ENCODE measurements around the gene PRRG1.
"Not testable (repeated sequence)": the region's sequence is repeated elsewhere in the genome, so short reads cannot be mapped to it uniquely, and the experiment has no call there.

The PRRG1 gene

DNA sequence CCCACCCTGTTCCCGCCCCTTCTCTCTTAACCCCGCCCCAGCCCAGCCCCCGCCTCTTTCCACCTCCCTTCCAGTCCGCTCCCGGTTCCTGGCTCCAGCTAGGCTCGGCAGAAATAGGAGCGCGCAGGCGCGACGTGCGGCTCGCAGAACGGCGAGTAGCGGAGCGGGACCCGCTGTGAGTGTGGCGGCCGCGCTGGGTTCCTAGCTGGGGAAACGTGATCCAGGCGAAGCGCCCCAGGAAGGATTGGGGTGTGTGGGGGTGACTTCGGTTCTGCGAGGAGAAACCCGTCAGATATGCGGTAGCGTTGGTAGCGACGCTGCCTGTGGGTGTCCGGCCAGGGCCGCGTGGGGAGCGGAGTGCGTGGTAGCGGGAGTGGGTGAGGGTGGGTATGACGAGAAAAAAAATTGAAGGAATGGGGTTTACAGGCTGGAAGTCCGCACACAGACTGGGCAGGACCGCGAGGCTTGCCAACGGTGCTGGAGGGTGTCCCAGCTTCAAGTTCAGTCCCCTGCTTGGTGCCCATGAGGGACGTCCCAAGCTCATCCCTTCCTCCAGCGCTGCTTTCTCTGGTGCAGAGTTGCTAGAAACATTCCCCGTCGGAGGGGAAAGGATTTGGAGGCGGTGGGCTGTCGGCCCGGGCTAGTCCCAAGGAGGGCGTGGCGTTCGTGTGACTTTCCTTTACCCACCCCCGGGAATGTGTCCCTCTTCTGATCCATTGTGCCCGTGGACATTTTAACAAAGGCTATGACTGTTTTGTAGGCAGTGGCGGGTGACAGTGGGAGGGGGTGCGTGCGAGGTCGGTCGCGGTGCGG is at the start of gene PRRG1:
PRRG1 (plus strand) TSS at position 144 of the 813 bp plus-strand sequence. CDS start 56,886 bp downstream, outside the sequence.
- peak; percentile 76 for DNase-seq (ENCODE audit: low spot score)

DNA sequence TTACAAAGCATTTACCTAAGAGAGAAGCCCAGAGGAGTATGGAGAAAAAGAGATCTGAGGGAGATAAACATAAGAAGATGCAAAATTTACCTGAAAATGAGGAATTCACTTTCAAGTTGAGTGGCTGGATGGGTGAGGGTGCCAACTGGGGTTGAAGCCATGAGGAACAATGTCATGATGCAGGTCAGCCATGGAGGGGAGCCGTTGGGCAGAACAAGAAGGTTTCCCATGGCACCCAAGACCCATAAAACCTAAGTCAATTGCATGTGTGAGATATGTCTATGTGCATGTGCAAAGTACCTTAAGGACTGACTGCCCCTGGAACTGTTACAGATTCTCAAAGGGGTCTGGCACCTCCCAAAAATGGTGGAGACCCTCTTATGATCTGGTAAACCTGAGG is 46.6 kb upstream of the PRRG1 start:
- DNase-seq (ENCODE audit: low spot score): no peak

DNA sequence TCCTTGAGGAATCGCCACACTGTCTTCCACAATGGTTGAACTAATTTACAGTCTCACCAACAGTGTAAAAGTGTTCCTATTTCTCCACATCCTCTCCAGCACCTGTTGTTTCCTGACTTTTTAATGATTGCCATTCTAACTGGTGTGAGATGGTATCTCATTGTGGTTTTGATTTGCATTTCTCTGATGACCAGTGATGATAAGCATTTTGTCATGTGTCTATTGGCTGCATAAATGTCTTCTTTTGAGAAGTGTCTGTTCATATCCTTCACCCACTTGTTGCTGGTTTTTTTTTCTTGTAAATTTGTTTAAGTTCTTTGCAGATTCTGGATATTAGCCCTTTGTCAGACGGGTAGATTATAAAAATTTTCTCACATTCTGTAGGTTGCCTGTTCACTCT is 43.9 kb upstream of the PRRG1 start:
- DNase-seq (ENCODE audit: low spot score): not testable (repeated sequence)

DNA sequence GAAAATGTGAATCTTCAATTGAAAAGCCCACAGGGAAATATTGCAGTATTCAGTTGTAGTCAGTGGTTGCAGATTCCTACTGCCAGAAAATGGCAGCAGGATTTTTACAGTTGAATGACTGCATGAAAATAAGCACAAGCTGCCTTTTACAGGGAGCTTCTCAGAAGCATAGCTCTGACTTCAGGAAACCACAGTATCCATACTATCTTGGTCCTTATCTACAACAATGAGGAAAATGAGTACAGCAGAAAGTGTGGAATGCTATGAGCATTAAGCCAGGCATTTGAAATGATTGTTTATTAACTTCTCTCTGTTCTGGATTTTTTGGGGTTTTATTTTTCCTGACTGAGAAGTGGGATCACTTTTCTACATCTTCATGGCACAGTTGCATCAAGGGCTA is 34.6 kb upstream of the PRRG1 start:
- DNase-seq (ENCODE audit: low spot score): no peak

DNA sequence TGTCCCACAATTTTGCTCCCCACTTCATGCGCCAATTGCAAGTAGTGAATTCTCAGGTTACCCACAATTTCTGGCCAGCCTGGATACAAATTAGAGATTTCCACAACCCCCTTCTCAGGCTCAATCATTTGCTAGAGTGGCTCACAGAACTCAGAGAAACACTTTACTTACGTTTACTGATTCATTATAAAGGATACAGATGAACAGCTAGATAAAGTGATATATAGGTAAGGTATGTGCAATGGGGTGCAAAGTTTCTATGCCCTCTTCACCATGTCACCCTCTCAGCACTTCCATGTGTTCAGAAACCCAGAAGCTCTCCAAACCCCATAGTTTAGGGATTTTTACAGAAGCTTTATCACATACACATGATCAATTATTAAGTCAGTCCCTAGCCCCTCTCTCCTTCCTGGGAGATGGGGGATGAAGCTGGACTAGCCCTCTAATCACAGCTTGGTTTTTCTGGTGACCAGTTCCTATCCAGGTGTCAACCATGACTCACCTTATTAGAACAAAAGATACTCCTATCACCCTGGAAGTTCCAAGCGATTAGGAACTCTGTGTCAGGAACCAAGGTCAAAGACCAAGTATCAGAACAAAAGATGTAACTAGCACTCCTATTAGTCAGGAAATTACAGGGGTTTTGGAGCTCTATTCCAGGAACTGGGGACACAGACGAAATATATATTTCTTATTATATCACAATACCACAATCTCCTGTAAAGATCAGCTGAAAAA is 33.5 kb upstream of the PRRG1 start:
- DNase-seq (ENCODE audit: low spot score): no peak

DNA sequence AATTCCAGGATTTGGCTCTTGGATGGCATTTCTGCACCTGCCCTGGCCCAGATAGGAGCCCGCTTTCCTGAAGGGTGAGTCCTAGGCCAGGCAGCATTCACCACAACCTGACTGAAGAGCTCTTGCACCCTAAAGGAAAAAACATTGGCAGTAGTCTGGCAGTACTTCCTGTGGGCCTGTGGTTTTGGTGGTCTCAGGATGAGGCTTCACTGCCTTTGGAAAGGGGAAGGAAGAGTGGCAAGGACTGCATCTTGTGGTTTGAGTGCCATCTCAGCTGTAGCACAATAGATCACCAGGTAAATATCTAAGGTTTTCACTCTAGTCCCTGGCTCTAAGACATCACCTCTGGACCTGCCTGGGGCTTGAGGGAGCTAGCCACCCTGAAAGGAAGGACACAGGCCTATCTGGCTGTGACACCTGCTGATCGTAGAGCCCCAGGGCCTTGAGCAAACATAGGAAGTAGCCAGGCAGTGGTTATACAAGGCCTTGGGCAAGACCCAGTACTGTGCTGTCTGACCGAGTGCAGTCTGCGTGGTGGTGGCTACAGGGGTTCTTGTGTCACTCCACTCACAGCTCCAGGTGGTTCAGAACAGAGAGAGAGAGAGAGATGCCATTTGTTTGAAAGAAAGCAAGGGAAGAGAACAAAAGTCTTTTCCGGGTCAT is 28.5 kb upstream of the PRRG1 start:
- no peak for DNase-seq (ENCODE audit: low spot score)

DNA sequence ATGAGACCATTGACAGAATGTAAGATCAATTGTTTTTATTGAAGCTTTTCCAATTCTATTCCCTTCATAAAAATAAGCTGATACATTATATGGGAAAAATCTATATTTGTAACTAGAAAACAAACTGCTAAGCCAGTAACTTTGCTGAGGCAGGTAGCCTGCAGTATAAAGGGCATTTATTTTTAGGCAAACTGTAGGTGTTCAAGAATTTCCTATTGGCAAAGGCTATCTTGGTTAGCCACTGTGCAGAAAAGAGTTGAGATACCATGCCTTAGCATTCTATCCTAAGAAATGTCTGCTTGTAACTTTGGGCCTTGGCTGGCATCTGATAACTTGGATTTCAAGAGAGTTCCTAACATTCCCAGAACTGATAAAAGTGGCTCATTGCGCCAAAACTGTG is 18.5 kb upstream of the PRRG1 start:
- DNase-seq (ENCODE audit: low spot score): no peak

DNA sequence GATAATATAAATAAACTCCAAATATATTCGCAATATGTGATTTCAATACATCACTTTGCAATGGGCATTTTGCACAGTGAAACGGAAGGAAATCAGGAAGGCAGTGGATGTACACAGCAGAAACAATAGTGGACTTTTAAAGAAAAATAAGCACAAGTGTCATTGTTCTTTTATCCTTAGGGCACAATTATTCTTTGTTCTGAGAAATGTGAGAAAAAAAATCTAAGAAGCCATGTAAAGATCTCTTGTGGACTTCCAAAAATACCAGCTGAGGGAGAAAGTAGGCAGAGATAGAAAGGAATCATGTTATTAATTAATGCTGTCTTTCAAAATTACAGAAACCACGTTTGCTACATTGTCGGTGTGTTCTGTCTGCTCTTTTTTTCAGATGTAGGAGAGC is 17.6 kb upstream of the PRRG1 start:
- DNase-seq (ENCODE audit: low spot score): peak; percentile 77

DNA sequence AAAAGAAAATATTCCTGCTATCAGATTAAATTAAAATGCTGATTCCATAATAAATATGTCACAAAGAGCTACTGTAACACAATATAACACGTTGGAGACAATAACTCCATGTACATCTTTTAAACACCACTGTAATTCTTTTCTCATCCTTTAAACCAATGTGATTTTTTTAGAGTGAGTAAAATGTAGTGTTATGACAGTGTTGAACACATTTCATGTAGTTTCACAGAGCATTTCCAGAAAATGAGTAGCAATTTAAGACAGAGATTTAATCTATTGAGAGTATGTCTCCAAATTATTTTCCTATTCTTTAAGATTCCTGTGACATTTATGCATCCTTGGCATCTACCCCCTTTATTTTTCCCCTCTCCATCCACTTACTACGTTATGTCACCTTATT is 17.1 kb upstream of the PRRG1 start:
- no peak for DNase-seq (ENCODE audit: low spot score)

DNA sequence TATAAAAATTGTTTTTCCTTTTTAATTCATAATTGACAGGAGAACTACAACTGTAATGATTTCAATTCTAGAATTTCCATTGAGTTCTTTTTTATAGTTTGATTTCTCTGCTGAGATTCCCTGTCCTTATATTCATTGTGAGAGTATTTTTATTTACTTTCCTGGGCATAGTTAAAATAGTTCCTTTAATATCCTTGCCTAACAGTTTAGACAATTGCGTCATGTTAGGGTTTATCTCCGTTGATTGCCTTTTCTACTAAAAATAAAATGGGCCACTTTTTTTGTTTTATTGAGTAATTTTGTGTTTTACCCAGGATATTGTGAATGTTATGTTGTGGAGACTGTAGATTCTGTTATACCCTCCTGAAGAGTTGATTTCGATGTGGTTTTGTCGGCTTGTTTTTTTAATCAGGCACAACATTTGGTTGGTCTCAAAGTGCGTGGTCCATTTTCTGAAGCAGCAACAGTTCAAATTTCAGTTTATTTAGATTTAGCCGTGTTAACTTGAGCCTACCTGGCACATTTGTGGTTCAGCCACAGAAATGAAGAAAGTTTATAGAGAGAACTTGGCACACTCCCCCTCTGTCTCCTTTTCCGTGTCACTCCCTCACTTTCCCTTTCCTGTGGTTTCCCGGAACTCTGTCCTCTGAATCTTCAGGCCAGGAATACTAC is 16.0 kb upstream of the PRRG1 start:
- DNase-seq (ENCODE audit: low spot score): no peak

DNA sequence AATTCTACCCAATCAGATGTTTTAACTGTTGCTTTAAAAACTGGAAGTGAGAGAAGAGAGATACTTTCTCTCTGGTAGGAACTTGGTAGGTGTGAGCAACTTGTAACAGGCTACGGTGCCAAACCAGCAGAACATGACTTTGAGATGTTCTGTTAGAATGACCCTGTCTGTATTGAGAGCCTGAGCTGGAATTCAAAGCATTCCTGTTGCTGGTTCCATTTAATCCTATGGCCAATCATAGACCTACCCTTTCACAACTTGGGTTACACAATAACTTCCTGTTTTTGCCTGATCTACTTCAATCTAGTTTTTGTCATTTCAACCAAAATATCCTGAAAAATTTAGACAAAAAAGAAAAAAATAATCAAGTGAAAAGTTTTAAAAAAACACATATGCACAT is 1.7 kb upstream of the PRRG1 start:
- DNase-seq (ENCODE audit: low spot score): no peak

DNA sequence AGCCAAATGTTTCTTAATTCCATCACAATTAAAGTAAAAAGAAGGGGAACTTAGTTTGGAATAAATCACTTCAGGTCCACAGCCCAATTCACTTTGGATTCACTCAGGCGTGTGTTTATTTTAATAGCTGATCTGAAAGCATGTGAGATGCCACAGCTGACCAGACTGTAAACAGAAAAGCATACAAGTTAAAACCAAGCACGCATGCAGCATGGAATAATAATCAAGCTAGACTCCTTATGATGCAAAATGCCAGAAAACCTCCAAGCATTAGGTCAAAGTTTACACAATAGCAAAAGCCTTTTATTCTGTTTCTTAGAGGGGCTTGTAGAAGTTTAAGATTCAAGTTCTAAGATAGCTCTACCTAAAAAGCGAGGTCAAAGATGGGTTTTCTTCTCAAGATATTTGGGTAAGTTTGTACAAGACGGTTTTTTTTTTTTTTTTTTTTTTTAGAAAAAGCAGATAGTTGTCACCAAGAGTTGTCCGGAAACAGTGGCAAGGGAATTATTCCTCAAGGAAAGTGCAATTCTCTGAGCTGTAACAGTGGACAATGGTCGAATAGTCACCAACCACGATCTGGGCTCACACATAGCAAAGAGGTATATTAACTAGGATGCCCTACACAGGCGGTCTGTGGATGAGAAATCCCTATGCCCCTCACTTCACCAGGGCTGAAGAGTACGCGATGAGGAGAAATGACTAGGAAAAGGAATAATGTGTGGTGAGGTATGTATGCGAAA is 763 bp upstream of the PRRG1 start:
- peak; percentile 54 for DNase-seq (ENCODE audit: low spot score)

DNA sequence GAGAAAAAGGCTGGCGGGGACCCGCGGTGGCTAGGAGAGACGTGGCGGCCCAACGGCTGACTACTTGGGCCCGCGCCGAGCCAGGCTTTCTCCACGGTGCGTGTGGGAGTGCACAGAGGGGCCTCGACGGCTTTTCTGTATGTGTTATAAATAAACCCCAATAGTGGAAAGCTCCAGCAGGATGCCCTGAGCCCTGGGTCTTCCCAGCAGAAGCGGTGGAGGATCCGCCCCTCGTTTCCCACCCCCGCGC is 268 bp upstream of the PRRG1 start:
- DNase-seq (ENCODE audit: low spot score): no peak

DNA sequence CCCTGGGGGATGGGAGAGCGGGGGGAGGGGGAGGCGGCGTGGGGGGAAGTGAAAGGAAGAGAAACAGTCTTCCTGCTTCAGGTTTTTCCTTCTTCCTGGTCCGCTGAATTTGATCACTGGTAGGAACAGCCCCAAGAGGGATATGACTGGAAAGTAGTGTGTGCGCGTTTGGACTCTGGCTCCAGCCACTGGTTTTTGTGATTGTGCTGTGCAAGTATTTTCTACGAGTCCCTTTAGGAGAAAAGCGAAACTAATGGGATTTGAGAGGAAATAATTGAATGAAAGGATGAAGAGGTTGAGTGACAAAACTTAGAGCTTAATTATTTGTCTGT is 836 bp downstream of the PRRG1 start:
- DNase-seq (ENCODE audit: low spot score): peak; percentile 35

DNA sequence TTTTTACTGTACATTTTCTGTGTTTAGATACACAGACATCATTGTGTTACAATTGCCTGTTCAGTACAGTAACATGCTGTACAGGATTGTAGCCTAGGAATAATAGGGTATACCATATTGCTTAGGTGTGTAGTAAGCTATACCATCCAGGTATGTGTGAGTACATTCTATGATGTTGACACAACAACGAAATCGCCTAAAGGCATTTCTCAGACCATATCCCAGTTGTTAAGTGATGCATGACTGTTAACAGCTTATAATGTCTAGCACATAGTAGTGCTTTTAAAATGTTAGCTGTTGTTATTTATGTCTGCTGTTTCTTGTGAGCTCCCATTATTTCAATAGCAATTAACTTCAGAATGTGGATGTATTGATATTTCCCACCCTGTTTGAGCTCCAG is 4.5 kb downstream of the PRRG1 start:
- no peak for DNase-seq (ENCODE audit: low spot score)

DNA sequence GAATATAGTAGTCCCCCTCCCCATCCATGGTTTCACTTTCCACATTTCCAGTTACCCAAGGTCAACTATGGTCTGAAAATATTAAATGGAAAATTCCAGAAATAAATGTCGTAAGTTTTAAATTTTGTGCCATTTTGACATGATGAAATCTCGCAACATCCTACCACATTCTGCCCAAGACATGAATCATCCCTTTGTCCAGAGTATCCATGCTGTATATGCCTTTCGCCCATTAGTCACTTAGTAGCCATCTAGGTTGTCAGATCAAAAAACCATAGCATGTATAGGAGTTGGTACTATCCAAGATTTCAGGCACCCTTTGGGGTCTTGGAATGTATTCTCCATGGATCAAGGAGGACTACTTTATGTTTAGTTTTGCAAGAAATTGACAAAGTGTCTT is 8.3 kb downstream of the PRRG1 start:
- no peak for DNase-seq (ENCODE audit: low spot score)

DNA sequence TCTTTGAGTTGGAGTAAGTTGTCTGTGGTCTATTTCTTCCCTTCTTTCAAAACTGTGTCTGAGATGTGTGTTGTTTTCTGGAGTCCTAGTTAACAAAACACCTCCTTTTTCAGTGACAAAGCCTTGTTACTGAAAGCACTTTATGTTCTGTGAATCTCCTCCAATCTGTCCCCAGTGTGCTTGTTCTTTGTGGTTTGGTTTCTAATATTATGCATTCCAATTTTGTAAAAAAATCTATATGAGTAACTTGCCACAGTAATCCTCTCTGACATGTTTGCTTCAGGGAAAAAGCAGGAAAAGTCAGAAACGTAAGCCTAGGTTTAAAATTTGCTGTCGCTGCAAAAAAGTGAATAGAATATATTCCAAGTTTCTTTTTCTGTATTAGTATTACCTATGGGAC is 12.4 kb downstream of the PRRG1 start:
- no peak for DNase-seq (ENCODE audit: low spot score)

DNA sequence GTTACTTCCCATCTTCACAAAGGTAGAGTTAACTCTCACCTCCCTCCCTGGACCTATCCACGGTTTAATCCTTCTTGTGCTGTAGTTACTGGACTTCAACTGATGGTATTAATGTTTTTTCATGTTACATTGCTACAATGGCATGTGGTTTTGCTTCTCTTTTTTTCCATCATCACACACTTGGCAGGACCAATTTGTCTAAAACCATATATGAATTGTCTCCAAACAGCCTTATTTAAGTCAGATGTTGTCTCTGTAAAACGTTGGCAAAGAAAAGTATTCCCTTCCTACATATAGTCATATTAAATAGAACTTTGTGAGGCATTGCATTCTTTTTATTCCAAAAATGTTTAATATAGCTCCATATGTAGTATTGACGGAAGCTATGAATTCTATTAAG is 15.5 kb downstream of the PRRG1 start:
- DNase-seq (ENCODE audit: low spot score): no peak

DNA sequence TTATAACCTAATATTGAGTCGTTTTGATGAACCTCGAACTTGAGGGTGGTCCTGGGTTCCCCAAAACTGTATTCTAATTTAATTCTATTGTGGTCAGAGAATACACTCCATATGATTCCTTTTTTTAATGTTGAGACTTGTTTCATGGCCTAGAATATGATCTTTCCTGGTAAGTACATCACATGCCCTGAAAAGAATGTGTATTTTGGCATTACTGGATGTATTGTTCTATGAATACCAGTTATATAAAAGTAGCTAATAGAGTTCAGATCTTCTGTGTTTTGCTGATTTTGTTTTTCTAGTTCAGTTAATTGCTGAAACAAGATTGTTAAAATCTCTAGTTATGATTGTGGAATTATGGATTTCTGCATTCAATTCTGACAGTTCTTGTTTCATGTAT is 18.8 kb downstream of the PRRG1 start:
- no peak for DNase-seq (ENCODE audit: low spot score)

DNA sequence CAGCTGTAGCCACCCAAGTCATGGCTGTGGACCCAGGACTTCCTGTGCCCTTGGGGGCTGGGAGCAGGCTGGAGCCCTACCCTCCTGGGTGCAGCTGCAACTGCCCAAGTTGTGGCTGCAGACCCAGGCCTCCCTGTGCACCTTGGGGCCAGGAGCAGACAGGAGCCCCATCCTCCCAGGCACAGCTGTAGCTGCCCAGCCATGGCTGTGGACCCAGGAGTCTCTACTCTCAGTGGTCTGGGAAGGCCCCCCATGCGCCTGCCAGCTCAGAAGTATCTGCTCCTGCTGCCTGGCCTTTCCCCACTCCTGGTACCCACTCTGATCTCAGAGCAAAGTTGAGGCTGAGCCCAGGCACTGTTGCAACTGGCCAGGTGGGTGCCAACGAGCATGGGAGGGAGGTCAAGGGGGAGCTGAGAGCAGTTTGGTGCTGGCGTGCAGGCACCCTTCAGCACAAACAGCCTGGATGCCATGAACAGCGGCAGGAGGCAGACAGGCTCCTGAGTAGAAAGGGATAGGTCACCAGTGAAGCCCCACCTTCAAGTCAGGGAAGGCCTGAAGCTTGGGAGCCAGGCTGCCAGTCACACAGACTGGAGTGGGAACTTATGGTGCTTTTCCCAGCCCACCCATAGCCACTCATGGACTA is 21.5 kb downstream of the PRRG1 start:
- DNase-seq (ENCODE audit: low spot score): no peak

DNA sequence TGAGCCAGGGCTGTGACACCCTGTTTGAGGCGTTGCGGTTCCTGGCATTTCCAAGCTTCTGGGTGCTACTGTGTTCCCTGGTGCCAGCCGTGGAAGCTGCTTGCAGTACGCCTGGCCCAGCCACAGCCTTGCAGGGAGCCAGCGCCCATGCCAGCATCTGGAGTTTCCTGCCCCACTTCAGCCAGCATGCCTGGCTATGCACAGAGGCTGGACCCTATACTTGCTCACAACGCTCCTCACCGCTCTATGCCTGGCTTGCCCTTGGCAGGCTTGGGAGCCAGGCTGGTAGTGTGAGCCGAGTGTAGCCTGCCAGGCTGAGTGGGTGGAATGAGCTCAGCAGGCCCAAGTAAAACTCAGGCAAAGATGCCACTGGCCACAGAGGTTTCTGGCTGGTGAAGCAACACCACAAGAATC is 22.4 kb downstream of the PRRG1 start:
- DNase-seq (ENCODE audit: low spot score): no peak

DNA sequence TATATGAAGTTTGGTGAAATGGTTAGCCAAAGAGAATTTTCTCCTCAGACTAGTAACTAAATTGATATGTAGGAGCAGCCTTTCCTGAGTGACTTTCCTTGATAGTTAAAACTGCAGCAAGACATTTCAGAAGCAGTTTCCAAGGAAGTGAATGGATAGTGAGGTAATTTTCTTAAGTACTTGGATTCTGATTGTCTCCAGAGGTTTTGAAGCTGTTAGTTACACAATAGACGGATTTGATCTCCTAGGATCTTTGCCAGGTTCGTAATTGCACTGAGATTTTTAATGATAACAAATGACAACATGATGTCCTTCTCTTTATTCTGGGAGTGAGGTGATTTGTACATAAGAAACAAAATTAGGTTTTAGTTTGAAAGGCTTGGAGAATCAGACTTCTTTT is 29.2 kb downstream of the PRRG1 start:
- peak; percentile 0 for DNase-seq (ENCODE audit: low spot score)
